GM21619 (cell line): ENCODE results near the gene OS9.

Experiments used
- ATAC-seq: cut with Tn5 transposase; IDR thresholded peaks from one replicate; pipeline ENCODE4 v1.9.1; 2021; ENCODE audit not compliant: unreplicated experiment

Gene OS9

GRCh38 chr12:57764662-57765002 lies 70.7 kb downstream of the OS9 start:
- ATAC-seq = no peak

GRCh38 chr12:57765003-57765697 lies 71.2 kb downstream of the OS9 start:
- ATAC-seq = peak; percentile 61

- no peak for ATAC-seq
These were observed 71.9 kb downstream of the OS9 start for GRCh38 chr12:57765698-57766463.

- no peak for ATAC-seq
These were observed 72.8 kb downstream of the OS9 start, which contains the start of gene CYP27B1 for GRCh38 chr12:57766464-57767304. CYP27B1 (minus strand) TSS chr12:57767078; CDS start chr12:57767041, 37 bp downstream.

GRCh38 chr12:57767305-57767698 lies 73.4 kb downstream of the OS9 start:
- no peak for ATAC-seq

- ATAC-seq = no peak
These were observed 73.9 kb downstream of the OS9 start for GRCh38 chr12:57767876-57768275.

- no peak for ATAC-seq
These were observed 75.7 kb downstream of the OS9 start for GRCh38 chr12:57769594-57769993.

GRCh38 chr12:57770734-57771133 lies 76.8 kb downstream of the OS9 start:
- no peak for ATAC-seq
